Amygdala (tissue), 56 donors: ENCODE measurements around the gene ASCC1.
"Not testable (repeated sequence)": the region's sequence is repeated elsewhere in the genome, so short reads cannot be mapped to it uniquely, and the experiment has no call there.

Source experiments
- DNase-seq, 56 donors: peaks; one replicate each; lab custom pipeline; 2025; lab: John Stamatoyannopoulos, UW

The ASCC1 gene

GRCh38 chr10:72249176-72249862 lies 33.2 kb upstream of the ASCC1 start:
- DNase-seq = not testable (repeated sequence)

GRCh38 chr10:72248468-72249151 lies 32.5 kb upstream of the ASCC1 start:
- DNase-seq = peak in 53 of 56 donors; percentile 23 to 84 (median 60)

GRCh38 chr10:72245949-72246525 lies 30.0 kb upstream of the ASCC1 start:
- peak in 1 of 56 donors; percentile 22 for DNase-seq

- no peak for DNase-seq
Observed at GRCh38 chr10:72244573-72245038, 28.5 kb upstream of the ASCC1 start.

- peak in 12 of 56 donors; percentile 25 to 67 (median 39) for DNase-seq
Observed at GRCh38 chr10:72243822-72244437, 27.9 kb upstream of the ASCC1 start.

- DNase-seq = peak in 23 of 56 donors; percentile 13 to 61 (median 34)
Observed at GRCh38 chr10:72242675-72243074, 26.6 kb upstream of the ASCC1 start.

- DNase-seq = no peak
Observed at GRCh38 chr10:72241691-72242252, 25.7 kb upstream of the ASCC1 start.

GRCh38 chr10:72240371-72240770 lies 24.3 kb upstream of the ASCC1 start:
- DNase-seq = no peak

GRCh38 chr10:72239409-72239808 lies 23.3 kb upstream of the ASCC1 start:
- no peak for DNase-seq

GRCh38 chr10:72238392-72239175 lies 22.5 kb upstream of the ASCC1 start:
- no peak for DNase-seq

GRCh38 chr10:72235544-72236279 lies 19.6 kb upstream of the ASCC1 start:
- DNase-seq = no peak

GRCh38 chr10:72234560-72235095 lies 18.6 kb upstream of the ASCC1 start:
- DNase-seq = no peak

- no peak for DNase-seq
Observed at GRCh38 chr10:72233621-72234020, 17.5 kb upstream of the ASCC1 start.

- DNase-seq = no peak
Observed at GRCh38 chr10:72229261-72230251, 13.5 kb upstream of the ASCC1 start.

GRCh38 chr10:72228318-72228751 lies 12.3 kb upstream of the ASCC1 start:
- no peak for DNase-seq

- DNase-seq = no peak
Observed at GRCh38 chr10:72227826-72228225, 11.8 kb upstream of the ASCC1 start.

GRCh38 chr10:72226418-72227027 lies 10.4 kb upstream of the ASCC1 start:
- DNase-seq = no peak
